Epithelial cell of proximal tubule (primary cell): ENCODE data around the gene KANSL2. TPM values are rescaled to one million over a fixed set of nuclear protein-coding genes. Genes with fewer than 3 reads are reported as not detected.
A peak's percentile ranks its signal among the peaks of the same experiment; 100 is the strongest.
"Not testable (repeated sequence)": the region's sequence is repeated elsewhere in the genome, so short reads cannot be mapped to it uniquely, and the experiment has no call there.

ENCODE experiments used
- DNase-seq: peaks from one replicate; pipeline ENCODE4 v3.0.0-alpha.2; 2011; ENCODE audit warnings: low read depth
- H3K4me3 ChIP-seq: 2 replicates; pipeline ENCODE4 v1.5.1; 2011; ENCODE audit warnings: low read depth, mild to moderate bottlenecking, low read length
- CTCF ChIP-seq: conservative IDR thresholded peaks from 2 replicates; pipeline ENCODE4 v1.5.1; 2012; ENCODE audit warnings: low read depth, mild to moderate bottlenecking, low read length
- total RNA-seq: library from RNA; depleted of rRNA; stranded (reverse); fragments of >200 nt; gene quantifications from 2 replicates; pipeline ENCODE4 v1.2.3, GENCODE V29; 2015

The KANSL2 gene
- total RNA-seq: 69.0 and 90.4 TPM in 2 replicates

- no peak for TF ChIP-seq CTCF
- H3K4me3 ChIP-seq: peak within 1 kb of the TSS; percentile 80
- peak; percentile 91 for DNase-seq
Observed at GRCh38 chr12:48681710-48682532, at the start of gene KANSL2. Gene KANSL2 (minus strand): TSS chr12:48682238. CDS start chr12:48681632, 606 bp downstream.

GRCh38 chr12:48728807-48729206 is 46.8 kb upstream of the KANSL2 start:
- no peak overlapping the region for H3K4me3 ChIP-seq
- no peak for DNase-seq
- TF ChIP-seq CTCF: no peak

- not testable (repeated sequence) for H3K4me3 ChIP-seq, DNase-seq
Observed at GRCh38 chr12:48720737-48721136, 38.7 kb upstream of the KANSL2 start.

GRCh38 chr12:48720171-48720570 is 38.1 kb upstream of the KANSL2 start:
- not testable (repeated sequence) for DNase-seq, H3K4me3 ChIP-seq

GRCh38 chr12:48719002-48719401 is 37.0 kb upstream of the KANSL2 start:
- DNase-seq, H3K4me3 ChIP-seq: not testable (repeated sequence)

- H3K4me3 ChIP-seq: peak overlapping the region; percentile 77
- no peak for TF ChIP-seq CTCF
- DNase-seq: no peak
Observed at GRCh38 chr12:48717252-48717695, 35.2 kb upstream of the KANSL2 start.

- TF ChIP-seq CTCF: peak; percentile 38
- H3K4me3 ChIP-seq: peak within 1 kb of the TSS; percentile 77
- DNase-seq: peak; percentile 98
Observed at GRCh38 chr12:48716493-48717251, 34.6 kb upstream of the KANSL2 start, which contains the start of gene CCNT1. Gene CCNT1 (minus strand): TSS chr12:48716707. CDS start chr12:48716675, 32 bp downstream.

GRCh38 chr12:48716168-48716492 is 34.1 kb upstream of the KANSL2 start:
- TF ChIP-seq CTCF: no peak
- DNase-seq: no peak
- H3K4me3 ChIP-seq: peak overlapping the region; percentile 77
